Smooth muscle cell (in vitro differentiated cells): ENCODE results near the gene PPIE. TPM values are rescaled to one million over a fixed set of nuclear protein-coding genes. Genes with fewer than 3 reads are reported as not detected.

Experiments used
- DNase-seq: peaks from one replicate; lab custom pipeline; 2025; ENCODE audit not compliant: unreplicated experiment; lab: John Stamatoyannopoulos, UW
- H2AFZ ChIP-seq: fragments of 200-600 bp; sonication (generic); 2 replicates; pipeline ENCODE4 v1.6.0; 2016; ENCODE audit warnings: antibody characterized with exemption, low read depth, mild to moderate bottlenecking
- H3F3A ChIP-seq: fragments of 200-600 bp; sonication (generic); 2 replicates; pipeline ENCODE4 v1.6.0; 2017; ENCODE audit warnings: antibody characterized with exemption, low read depth
- H3K27ac ChIP-seq: fragments of 200-600 bp; sonication (generic); 2 replicates; pipeline ENCODE4 v1.5.1; 2016; ENCODE audit warnings: low read depth, mild to moderate bottlenecking
- H3K27me3 ChIP-seq: fragments of 200-600 bp; sonication (generic); 2 replicates; pipeline ENCODE4 v1.6.1; 2016; ENCODE audit warnings: low read depth, mild to moderate bottlenecking
- H3K36me3 ChIP-seq: fragments of 200-600 bp; sonication (generic); 2 replicates; pipeline ENCODE4 v1.5.1; 2016; ENCODE audit warnings: low read depth
- H3K4me1 ChIP-seq: fragments of 200-600 bp; sonication (generic); 2 replicates; pipeline ENCODE4 v1.5.1; 2016; ENCODE audit warnings: low read depth
- H3K4me2 ChIP-seq: fragments of 200-600 bp; sonication (generic); 2 replicates; pipeline ENCODE4 v1.6.0; 2016; ENCODE audit warnings: mild to moderate bottlenecking
- H3K4me3 ChIP-seq: fragments of 200-600 bp; sonication (generic); 2 replicates; pipeline ENCODE4 v1.5.1; 2016; ENCODE audit warnings: mild to moderate bottlenecking
- H3K79me2 ChIP-seq: fragments of 200-600 bp; sonication (generic); 2 replicates; pipeline ENCODE4 v1.6.0; 2016; ENCODE audit warnings: low read depth, mild to moderate bottlenecking
- H3K9ac ChIP-seq: fragments of 200-600 bp; sonication (generic); 2 replicates; pipeline ENCODE4 v1.6.0; 2016; ENCODE audit warnings: low read depth
- H3K9me3 ChIP-seq: fragments of 200-600 bp; sonication (generic); replicated peaks from 2 replicates; pipeline ENCODE4 v1.5.1; 2016; ENCODE audit warnings: low read depth
- H4K20me1 ChIP-seq: fragments of 200-600 bp; sonication (generic); 2 replicates; pipeline ENCODE4 v1.6.0; 2016; ENCODE audit warnings: low read depth
- CTCF ChIP-seq: fragments of 200-600 bp; sonication (generic); IDR thresholded peaks from 2 replicates; pipeline ENCODE4 v1.5.1; 2017; ENCODE audit warnings: borderline replicate concordance, mild to moderate bottlenecking, antibody characterized with exemption; ENCODE audit not compliant: insufficient read depth, poor library complexity, severe bottlenecking
- WGBS: methylation state at CpG from one replicate; pipeline ENCODE4 v1.1.7; 2016; ENCODE audit warnings: low lambda C conversion rate; 5-methylcytosine and 5-hydroxymethylcytosine counted together
- polyA plus RNA-seq: library from polyadenylated mRNA; unstranded; fragments of >200 nt; fragmentation: Nextera tagmentation; extraction: Ambion mirVana; gene quantifications from 2 replicates; pipeline ENCODE4 v1.2.1, GENCODE V29; 2016
- total RNA-seq: library from RNA; depleted of rRNA; stranded (reverse); fragments of >200 nt; gene quantifications from 2 replicates; pipeline ENCODE4 v1.2.3, GENCODE V29; 2014

The PPIE gene
- total and polyA plus RNA-seq, 2 experiments from 2014 or later = 47.8 to 62.0 TPM

DNA sequence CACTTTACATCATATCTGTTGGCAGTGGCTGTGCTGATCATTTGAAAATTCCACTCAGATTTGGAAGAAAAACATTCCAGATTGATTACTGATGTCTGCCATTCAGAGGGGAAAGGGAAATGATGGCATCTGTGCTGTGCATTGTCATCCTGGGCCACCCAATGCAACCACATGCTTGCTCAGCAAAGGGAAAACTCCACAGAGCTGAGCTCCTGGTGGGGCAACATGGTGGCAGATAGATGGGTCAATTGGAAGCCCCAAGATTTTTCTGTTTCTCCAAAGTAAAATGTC lies 20.7 kb downstream of the PPIE start:
- no peaks in the 10 kb centered on the region for H3K27me3 ChIP-seq
- no peak overlapping the region for H3K9ac ChIP-seq
- no peaks in the 10 kb centered on the region for H3K36me3 ChIP-seq
- no peak overlapping the region for H2AFZ ChIP-seq
- no peak for DNase-seq
- no peaks in the 10 kb centered on the region for H3F3A ChIP-seq
- H3K79me2 ChIP-seq = no peaks in the 10 kb centered on the region
- no peak for TF ChIP-seq CTCF
- H3K9me3 ChIP-seq = no peaks in the 10 kb centered on the region
- no peak overlapping the region for H3K4me3 ChIP-seq
- H4K20me1 ChIP-seq = no peaks in the 10 kb centered on the region
- no peaks in the 10 kb centered on the region for H3K4me1 ChIP-seq
- no peak overlapping the region for H3K4me2 ChIP-seq
- H3K27ac ChIP-seq = no peak overlapping the region

DNA sequence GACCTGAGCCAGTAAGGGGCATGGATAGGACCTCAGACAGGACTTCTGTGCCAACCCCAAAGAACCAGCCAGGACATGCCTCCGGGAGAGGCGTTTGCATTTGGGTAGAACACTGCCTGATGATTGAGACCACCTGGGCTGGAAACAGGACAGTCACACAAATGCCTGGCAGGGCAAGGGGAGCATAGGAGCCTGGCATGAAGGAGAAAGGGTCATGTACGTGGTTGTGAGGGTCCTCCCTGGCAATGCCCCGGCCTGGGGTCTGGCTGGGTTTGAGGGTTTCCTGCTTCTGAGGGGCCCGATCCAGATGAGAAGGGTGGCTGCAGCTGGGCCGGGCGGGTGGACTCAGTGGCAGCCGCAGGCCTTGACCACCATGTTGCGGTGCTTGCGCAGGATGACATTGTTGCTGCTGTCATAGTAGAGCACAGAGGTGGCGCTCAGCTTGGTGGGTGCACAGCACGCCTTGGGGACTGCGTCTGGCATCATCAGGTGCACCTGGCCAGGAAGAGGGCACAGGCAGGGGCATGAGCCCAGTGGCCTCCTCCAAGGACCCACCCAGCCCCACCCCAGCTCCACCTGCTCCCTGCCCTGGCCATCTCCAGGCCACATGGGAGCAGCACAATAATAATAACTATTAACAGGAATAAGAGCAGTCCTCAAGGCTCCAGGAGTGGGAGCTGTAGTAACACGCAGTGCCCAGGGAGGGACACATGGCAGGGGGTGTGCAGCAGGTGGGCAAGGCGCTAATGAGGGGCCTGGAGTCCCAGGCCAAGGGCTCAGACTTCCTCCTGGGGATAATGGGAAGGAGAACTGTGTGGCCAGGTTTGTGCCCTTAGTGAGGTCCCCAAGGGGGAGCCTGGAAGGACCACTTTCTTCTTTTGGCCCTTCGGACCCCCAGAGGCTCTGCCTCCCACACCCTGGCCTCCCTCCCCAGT lies 21.7 kb downstream of the PPIE start:
- no peak for TF ChIP-seq CTCF
- Histone ChIP-seq H3K4me1 (no peaks in the 10 kb centered on the region), H3K9ac (no peak overlapping the region), H2AFZ (no peak overlapping the region), H3K27ac (no peak overlapping the region), H3K9me3 (no peaks in the 10 kb centered on the region), H3F3A (no peaks in the 10 kb centered on the region), H3K27me3 (no peaks in the 10 kb centered on the region), H3K4me3 (no peak overlapping the region), H3K4me2 (no peak overlapping the region), H3K79me2 (no peaks in the 10 kb centered on the region), H4K20me1 (no peaks in the 10 kb centered on the region), H3K36me3 (no peaks in the 10 kb centered on the region)
- 89% methylated on average over 14 of the region's 16 CpGs for WGBS
- DNase-seq = no peak

- no peaks in the 10 kb centered on the region for H3F3A ChIP-seq
- no peaks in the 10 kb centered on the region for H3K36me3 ChIP-seq
- no peaks in the 10 kb centered on the region for H3K27me3 ChIP-seq
- no peak overlapping the region for H3K27ac ChIP-seq
- no peak overlapping the region for H3K4me3 ChIP-seq
- DNase-seq = no peak
- TF ChIP-seq CTCF = no peak
- no peaks in the 10 kb centered on the region for H3K4me1 ChIP-seq
- no peaks in the 10 kb centered on the region for H3K9me3 ChIP-seq
- H3K9ac ChIP-seq = no peak overlapping the region
- no peaks in the 10 kb centered on the region for H3K79me2 ChIP-seq
- H2AFZ ChIP-seq = no peak overlapping the region
- no peaks in the 10 kb centered on the region for H4K20me1 ChIP-seq
- WGBS = 83% methylated on average over 9 of the region's 9 CpGs
- H3K4me2 ChIP-seq = no peak overlapping the region
These were observed 22.3 kb downstream of the PPIE start for GRCh38 chr1:39761016-39761415.
